ENCODE data around the gene NFATC1.

- TF ChIP-seq CTCF (IDR thresholded peaks at IDR 0.05) (no peak), POLR2A (IDR thresholded peaks at IDR 0.05) (no peak)
Measured at GRCh38 chr18:79553154-79553553, 157.4 kb downstream of the NFATC1 start.

Measured in esophagus squamous epithelium (tissue), 4 donors.